ENCODE data around the gene PLIN5. TPM values are rescaled to one million over a fixed set of nuclear protein-coding genes. Genes with fewer than 3 reads are reported as not detected.

The PLIN5 gene
- polyA plus RNA-seq, 1 donor from 2014 or later: 1.3 TPM

GRCh38 chr19:4553775-4554174 lies 18.8 kb upstream of the PLIN5 start:
- TF ChIP-seq SMC3 (conservative IDR thresholded peaks at IDR 0.05; ENCODE audit: poor library complexity) (no peak), TAF1 (IDR thresholded peaks at IDR 0.05; ENCODE audit: low read depth) (no peak), EZH2 (IDR thresholded peaks at IDR 0.05; ENCODE audit: borderline replicate concordance, insufficient read depth, low read length, poor library complexity, severe bottlenecking) (no peak), RAD21 (conservative IDR thresholded peaks at IDR 0.05) (no peak), EP300 (conservative IDR thresholded peaks at IDR 0.05; ENCODE audit: poor library complexity, severe bottlenecking) (no peak), MXI1 (conservative IDR thresholded peaks at IDR 0.05; ENCODE audit: poor library complexity, severe bottlenecking) (no peak), REST (IDR thresholded peaks at IDR 0.05; ENCODE audit: borderline replicate concordance) (no peak), POLR2AphosphoS5 (IDR thresholded peaks at IDR 0.05) (no peak)
- TF ChIP-seq, protein P1, sequence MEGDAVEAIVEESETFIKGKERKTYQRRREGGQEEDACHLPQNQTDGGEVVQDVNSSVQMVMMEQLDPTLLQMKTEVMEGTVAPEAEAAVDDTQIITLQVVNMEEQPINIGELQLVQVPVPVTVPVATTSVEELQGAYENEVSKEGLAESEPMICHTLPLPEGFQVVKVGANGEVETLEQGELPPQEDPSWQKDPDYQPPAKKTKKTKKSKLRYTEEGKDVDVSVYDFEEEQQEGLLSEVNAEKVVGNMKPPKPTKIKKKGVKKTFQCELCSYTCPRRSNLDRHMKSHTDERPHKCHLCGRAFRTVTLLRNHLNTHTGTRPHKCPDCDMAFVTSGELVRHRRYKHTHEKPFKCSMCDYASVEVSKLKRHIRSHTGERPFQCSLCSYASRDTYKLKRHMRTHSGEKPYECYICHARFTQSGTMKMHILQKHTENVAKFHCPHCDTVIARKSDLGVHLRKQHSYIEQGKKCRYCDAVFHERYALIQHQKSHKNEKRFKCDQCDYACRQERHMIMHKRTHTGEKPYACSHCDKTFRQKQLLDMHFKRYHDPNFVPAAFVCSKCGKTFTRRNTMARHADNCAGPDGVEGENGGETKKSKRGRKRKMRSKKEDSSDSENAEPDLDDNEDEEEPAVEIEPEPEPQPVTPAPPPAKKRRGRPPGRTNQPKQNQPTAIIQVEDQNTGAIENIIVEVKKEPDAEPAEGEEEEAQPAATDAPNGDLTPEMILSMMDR (IDR thresholded peaks at IDR 0.05; ENCODE audit: poor library complexity, severe bottlenecking): no peak
- H3K9me3 ChIP-seq (ENCODE audit: low read length): no peaks in the 10 kb centered on the region
- no peaks in the 10 kb centered on the region for H3F3A ChIP-seq (ENCODE audit: insufficient read depth, low read length, poor library complexity, severe bottlenecking)
- H3K27me3 ChIP-seq (ENCODE audit: insufficient read depth, low read depth, low read length): no peaks in the 10 kb centered on the region
- no peak overlapping the region for H3K9ac ChIP-seq (ENCODE audit: low read length)
- no peak overlapping the region for H3K4me2 ChIP-seq (ENCODE audit: low read length)
- no peak overlapping the region for H3K27ac ChIP-seq (ENCODE audit: low read length)
- H3K4me3 ChIP-seq (ENCODE audit: low read length): no peak overlapping the region
- no peak overlapping the region for H2AFZ ChIP-seq (ENCODE audit: low read depth, low read length)
- H3K9me2 ChIP-seq (ENCODE audit: insufficient read depth, low read length): no peaks in the 10 kb centered on the region
- H3K36me3 ChIP-seq (ENCODE audit: insufficient read depth, low read length): peaks cover 26% of the 10 kb centered on the region
- no peaks in the 10 kb centered on the region for H3K79me2 ChIP-seq (replicated peaks; ENCODE audit: insufficient read depth, low read length)
- no peaks in the 10 kb centered on the region for H4K20me1 ChIP-seq (ENCODE audit: insufficient read depth)

GRCh38 chr19:4553092-4553695 lies 18.2 kb upstream of the PLIN5 start:
- no peaks in the 10 kb centered on the region for H3K9me2 ChIP-seq (ENCODE audit: insufficient read depth, low read length)
- no peaks in the 10 kb centered on the region for H3K79me2 ChIP-seq (replicated peaks; ENCODE audit: insufficient read depth, low read length)
- H3K9me3 ChIP-seq (ENCODE audit: low read length): no peaks in the 10 kb centered on the region
- H3K9ac ChIP-seq (ENCODE audit: low read length): no peak overlapping the region
- H3K4me3 ChIP-seq (ENCODE audit: low read length): no peak overlapping the region
- no peak overlapping the region for H3K27ac ChIP-seq (ENCODE audit: low read length)
- peaks cover 26% of the 10 kb centered on the region for H3K36me3 ChIP-seq (ENCODE audit: insufficient read depth, low read length)
- no peak overlapping the region for H3K4me2 ChIP-seq (ENCODE audit: low read length)
- H3K27me3 ChIP-seq (ENCODE audit: insufficient read depth, low read depth, low read length): no peaks in the 10 kb centered on the region
- no peak for TF ChIP-seq RAD21 (conservative IDR thresholded peaks at IDR 0.05)
- TF ChIP-seq REST (IDR thresholded peaks at IDR 0.05; ENCODE audit: borderline replicate concordance): no peak
- no peak for TF ChIP-seq MXI1 (conservative IDR thresholded peaks at IDR 0.05; ENCODE audit: poor library complexity, severe bottlenecking)
- TF ChIP-seq EZH2 (IDR thresholded peaks at IDR 0.05; ENCODE audit: borderline replicate concordance, insufficient read depth, low read length, poor library complexity, severe bottlenecking): no peak
- TF ChIP-seq SMC3 (conservative IDR thresholded peaks at IDR 0.05; ENCODE audit: poor library complexity): no peak
- no peak for TF ChIP-seq POLR2AphosphoS5 (IDR thresholded peaks at IDR 0.05)
- TF ChIP-seq TAF1 (IDR thresholded peaks at IDR 0.05; ENCODE audit: low read depth): no peak
- no peak for TF ChIP-seq EP300 (conservative IDR thresholded peaks at IDR 0.05; ENCODE audit: poor library complexity, severe bottlenecking)
- TF ChIP-seq, protein P1 (IDR thresholded peaks at IDR 0.05; ENCODE audit: poor library complexity, severe bottlenecking): no peak
- H3F3A ChIP-seq (ENCODE audit: insufficient read depth, low read length, poor library complexity, severe bottlenecking): no peaks in the 10 kb centered on the region
- H2AFZ ChIP-seq (ENCODE audit: low read depth, low read length): no peak overlapping the region
- H4K20me1 ChIP-seq (ENCODE audit: insufficient read depth): no peaks in the 10 kb centered on the region

All from neural cell (in vitro differentiated cells).